ENCODE results near the gene SMIM13.

DNA sequence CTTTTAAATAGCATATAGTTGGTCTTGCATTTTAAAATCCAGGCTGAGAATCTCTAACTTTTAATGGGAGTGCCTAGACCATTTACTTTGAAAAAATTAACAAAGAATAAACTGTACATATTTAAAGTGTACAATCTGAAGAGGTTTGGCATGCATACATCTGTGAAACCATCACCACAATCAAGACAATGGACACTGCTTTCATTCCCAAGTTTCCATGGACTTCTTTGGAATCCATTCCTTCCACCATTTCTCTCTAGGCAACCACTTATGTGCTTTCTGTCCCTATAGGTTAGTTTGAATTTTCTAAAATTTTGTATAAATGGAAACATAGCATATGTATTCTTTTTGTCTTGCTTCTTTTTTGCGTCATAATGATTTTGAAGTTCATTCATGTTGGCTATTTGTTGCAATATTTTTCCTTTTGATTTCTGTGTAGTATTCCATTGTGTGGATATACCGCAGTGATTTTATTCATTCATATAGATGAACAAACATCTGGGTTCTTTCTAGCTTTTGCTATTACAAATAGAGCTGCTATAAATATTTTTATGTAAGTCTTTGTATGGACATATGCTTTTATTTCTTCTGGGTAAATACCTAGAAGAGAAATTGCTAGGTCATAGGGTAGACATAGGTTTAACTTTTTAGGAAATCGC lies 88.0 kb downstream of the SMIM13 start:
- TF ChIP-seq POLR2A (IDR thresholded peaks at IDR 0.05; ENCODE audit: low read depth, low read length) (no peak), POLR2AphosphoS5 (IDR thresholded peaks at IDR 0.05; ENCODE audit: low read depth, low read length) (no peak), TAF1 (IDR thresholded peaks at IDR 0.05; ENCODE audit: low read depth, low read length) (no peak), PAX5 (IDR thresholded peaks at IDR 0.05; ENCODE audit: insufficient read depth, low read length, severe bottlenecking) (no peak)

Measured in GM12891 (cell line).